NCI-H1436 treated with DMSO at 0.1 percent for 48 hours (cell line): ENCODE results near the gene KRTCAP2.
"Not testable (repeated sequence)": the region's sequence is repeated elsewhere in the genome, so short reads cannot be mapped to it uniquely, and the experiment has no call there.

ENCODE experiments used
- DNase-seq: peaks from one replicate; lab custom pipeline; 2025; lab: John Stamatoyannopoulos, UW

Gene KRTCAP2

DNA sequence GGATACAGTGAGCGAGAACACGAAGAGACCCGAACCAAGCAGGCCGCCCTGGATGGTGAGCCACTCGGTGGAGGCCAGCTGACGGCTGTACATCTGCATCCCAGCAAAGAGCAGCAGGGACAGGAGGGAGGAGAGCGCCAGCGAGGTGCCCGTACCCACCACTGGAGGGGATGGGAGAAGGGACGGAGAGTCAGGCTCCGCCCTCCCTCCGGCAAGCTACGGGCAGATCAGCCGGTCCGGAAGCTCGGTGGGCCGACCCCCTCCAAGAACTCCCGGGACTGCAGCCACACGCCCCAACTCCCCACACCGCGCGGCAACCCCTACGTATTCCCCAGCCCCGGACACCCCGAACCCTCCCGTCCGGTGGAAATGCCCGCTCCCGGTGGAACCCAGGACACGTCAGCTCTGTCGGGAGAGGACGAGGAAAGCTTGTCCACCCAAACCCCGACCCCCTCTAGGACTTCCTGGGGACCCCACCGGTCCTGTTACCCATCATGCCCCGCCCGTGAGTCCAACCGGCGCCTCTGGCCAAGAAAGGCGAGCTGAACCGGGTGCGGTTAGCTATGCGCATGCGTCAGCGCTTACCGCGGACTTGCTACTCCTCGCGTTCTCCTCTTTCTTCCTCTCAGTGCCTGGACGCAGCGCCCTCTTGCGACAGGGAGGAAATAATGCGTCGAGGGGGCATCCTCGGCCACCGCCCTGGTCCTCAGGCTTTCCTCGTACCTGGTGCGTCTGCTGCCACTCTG is at the start of gene KRTCAP2:
KRTCAP2 (minus strand) TSS at position 573 of the 746 bp plus-strand sequence; CDS start at position 493, 80 bp downstream.
- DNase-seq: peak; percentile 77

- DNase-seq: not testable (repeated sequence)
These were observed 47.3 kb upstream of the KRTCAP2 start for GRCh38 chr1:155220211-155220965.

DNA sequence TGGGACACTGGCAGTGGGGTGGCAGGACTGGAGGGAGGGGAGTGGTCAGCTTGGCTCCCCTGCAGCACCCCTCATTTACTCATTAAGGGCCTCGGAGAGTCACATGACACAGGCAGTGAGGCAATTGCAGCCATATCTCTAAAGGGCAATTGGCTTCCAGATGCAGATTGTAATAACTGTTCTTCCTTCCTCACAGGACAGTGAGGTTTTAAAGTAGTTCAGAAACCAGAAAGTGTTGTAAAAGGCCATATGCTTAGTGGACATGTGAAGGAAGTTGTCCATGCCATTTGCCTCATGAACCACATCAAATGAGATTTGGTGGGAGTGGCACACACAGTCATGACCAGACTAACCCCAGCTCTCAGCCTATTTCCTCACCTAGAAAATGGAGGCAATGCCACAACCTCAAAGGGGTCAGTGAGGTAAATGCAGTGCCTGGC is 46.5 kb upstream of the KRTCAP2 start:
- no peak for DNase-seq

GRCh38 chr1:155218854-155219591 is 45.9 kb upstream of the KRTCAP2 start:
- DNase-seq: no peak

DNA sequence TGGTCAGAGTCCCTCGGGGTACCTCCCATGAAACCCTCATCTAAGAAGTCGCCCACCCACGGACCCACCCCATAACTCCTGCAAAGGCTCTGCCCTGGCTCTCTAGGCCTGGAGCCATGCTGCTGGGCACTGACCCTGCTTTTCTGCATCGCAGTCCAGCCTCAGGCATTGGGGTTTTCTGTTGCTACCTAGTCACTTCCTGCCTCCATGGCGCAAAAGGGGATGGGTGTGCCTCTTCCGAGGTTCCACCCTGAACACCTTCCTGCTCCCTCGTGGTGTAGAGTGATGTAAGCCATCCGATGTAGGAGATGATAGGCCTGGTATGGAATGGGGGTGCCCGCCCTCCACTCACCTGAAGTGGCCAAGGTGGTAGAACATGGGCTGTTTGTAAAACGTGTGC is 41.6 kb upstream of the KRTCAP2 start:
- not testable (repeated sequence) for DNase-seq

DNA sequence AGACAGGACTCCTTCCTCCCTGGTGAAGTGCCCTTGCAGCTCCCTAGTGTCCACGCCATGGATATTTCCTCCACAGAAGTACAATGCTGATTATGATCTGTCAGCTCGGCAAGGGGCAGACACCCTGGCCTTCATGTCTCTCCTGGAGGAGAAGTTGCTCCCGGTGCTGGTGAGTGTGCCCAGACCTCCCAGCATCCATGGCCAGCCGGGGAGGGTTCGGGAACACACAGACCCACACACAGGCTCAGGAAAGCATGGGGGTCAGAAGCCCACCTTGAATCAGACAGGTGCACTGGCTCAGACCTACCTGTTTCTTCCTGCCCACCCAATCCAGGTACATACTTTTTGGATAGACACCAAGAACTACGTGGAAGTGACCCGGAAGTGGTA is 38.9 kb upstream of the KRTCAP2 start:
- DNase-seq: not testable (repeated sequence)

DNA sequence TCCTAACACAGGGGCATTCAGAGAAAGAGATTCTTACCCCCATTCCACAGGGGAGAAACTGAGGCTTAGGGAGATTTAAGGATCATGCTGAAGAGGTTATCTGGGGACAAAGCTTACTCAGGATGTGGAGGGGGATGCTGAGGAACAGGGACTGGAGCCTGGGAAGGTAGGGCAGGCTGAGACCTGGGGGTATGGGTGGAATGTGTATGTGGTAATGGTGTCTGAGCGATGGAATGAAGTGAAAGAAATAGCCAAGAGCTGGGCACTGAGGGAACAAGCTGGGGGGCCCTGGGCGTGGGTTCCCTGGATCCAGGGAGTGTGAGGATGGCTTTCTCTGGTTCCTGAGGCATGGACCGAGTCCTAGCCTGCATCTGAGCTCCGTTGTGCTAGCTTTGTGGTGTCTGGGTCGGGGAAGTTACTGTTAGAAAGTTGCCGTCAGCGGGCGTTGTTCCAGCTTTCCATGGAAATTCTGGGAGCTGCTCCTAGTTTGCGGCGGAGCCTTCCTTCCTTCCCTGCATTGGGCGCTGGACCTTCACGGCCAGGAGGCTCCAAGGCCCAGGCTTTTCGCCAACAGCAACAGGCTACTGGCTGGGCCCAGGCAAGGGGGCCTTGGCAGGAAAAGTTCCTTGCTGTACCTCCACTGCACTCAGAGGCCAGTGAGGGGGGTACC is 38.4 kb upstream of the KRTCAP2 start:
- not testable (repeated sequence) for DNase-seq

DNA sequence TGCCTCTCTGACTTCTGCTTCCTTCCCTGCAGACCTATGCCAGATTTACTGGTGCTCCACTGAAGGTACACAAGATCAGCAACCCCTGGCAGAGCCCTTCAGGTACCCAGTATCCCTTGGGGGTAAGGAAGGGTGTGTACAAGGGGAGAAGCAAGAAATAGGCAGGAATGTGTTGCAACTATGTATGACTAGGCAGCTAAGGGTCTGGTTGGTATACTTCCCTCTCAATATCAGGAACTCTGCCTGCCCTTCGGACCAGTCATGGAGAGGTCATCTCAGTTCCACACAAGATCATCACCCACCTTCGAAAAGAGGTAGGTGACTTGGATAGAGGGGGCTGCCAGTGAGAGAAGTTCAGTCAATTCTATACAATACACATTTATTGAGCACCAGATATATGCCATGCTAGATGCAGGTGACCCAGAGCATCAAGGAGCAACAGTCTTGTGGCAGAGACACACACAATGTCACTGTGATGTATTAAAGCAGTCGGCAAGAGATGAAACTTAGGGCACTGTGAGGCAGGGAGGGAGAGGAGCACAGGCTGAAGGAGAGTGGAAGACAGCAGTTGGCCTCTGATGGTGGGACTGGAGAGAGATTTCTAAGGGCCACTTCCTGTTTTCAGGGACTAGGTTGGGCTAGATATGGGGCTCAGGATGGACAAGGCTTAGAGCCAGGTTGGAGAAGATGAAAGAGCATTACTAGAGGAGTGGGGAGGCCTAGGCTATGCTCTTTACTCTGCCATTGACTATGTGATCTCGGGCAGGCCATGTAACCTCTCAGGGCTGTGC is 37.4 kb upstream of the KRTCAP2 start:
- no peak for DNase-seq

DNA sequence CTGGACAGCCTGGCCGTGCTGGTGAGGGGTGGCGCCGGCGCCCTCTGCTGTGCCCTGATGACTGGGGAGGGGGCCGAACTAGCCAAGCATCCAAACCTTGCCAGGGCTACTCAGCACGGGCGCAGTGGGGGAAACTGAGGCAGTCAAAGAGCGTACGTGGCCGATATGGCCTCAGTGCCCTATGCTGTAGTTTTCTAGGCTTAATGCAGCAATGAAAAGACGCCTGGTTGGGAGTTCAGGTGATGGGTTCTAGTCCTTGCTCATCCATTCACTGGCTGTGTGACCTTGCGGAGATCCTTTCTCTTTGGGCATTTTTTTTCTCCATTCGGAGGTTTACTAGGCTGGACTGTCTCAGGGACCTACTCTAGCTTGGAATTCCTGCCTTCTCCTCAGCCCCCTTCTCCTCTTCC is 36.2 kb upstream of the KRTCAP2 start:
- DNase-seq: no peak

DNA sequence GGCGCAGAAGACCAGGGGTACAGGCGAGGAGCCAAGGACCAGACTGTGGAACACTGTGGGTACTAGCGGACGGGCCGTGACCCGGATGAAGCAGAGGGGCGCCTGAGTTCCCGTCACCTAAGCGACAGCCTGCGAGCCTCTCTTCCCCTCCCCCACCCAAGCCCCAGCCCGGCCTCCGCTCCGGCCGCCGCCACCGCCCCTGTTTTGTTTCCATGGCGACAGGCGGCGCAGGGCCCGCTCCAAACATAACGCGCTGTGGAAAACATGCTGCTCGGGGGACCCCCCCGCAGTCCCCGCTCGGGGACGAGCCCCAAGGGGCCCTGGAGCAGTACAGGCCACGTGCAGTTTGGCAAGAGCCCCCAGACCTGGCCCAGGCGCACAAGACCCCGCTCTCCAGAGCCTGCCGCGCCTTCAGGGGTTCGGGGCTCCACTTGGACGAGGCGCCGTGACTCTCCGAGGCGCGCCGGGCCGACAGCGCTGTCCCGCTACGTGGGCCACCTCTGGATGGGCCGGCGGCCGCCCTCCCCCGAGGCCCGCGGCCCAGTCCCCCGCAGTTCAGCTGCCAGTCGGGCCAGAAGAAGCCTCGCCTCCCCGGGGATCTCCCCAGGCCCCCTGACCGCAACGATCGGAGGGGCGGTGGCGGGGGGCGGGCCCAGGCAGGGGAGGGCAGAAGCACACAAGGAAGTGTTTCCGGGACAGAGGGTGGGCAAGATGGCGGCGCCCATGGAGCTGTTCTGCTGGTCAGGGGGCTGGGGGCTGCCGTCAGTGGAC is 35.6 kb upstream of the KRTCAP2 start, which contains the start of gene MTX1:
MTX1 (plus strand) TSS at position 155 of the 771 bp plus-strand sequence; CDS start at position 265, 110 bp downstream.
- DNase-seq: no peak

GRCh38 chr1:155207806-155208540 is 34.9 kb upstream of the KRTCAP2 start, which contains the start of gene THBS3:
Gene THBS3, minus strand, starts transcription at chr1:155207897. Its CDS starts 21 bp downstream, at chr1:155207876.
- no peak for DNase-seq

DNA sequence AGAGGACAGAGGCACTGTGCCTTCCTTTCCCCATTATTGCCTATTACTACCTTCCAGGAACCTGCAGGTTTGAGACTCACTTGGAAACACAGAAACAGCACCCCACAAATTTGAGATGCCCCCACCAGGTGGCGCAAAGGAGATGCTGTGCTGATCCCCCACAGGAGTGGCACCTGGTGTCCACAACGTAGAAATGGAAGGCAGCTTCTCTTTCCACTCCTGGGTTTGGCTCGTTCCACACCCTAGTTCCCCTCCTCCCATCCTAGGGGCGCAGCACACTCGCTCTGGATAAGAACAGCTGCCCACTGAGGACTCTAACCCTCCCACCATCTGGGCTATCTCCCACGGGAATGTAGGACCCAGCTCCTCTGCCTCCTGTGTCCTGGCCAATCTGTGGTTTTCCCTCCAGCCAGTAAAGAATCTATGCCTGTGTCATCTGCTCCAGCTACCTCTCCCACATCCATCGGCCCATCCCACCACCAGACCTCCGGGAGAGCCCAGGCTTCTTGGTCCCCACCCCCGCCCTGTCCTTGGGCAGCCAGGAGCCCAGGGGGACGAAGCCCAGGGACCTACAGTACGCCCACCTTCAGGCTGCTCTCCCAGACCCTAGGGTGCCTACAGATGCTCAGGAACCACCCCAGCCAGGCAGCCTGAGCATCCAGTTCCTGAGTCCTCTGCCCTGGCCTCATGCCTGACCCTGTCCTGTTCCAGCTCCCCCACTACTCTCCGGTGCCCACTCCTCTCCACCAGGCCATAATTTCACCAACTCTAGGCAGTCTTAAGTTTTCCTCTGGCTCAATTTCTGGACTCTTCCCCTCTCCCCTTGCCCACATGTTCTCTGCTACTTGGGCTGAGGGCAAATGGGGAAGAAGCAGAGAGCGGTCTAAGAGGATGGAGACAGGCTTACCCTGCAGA is 34.0 kb upstream of the KRTCAP2 start:
- peak; percentile 45 for DNase-seq

DNA sequence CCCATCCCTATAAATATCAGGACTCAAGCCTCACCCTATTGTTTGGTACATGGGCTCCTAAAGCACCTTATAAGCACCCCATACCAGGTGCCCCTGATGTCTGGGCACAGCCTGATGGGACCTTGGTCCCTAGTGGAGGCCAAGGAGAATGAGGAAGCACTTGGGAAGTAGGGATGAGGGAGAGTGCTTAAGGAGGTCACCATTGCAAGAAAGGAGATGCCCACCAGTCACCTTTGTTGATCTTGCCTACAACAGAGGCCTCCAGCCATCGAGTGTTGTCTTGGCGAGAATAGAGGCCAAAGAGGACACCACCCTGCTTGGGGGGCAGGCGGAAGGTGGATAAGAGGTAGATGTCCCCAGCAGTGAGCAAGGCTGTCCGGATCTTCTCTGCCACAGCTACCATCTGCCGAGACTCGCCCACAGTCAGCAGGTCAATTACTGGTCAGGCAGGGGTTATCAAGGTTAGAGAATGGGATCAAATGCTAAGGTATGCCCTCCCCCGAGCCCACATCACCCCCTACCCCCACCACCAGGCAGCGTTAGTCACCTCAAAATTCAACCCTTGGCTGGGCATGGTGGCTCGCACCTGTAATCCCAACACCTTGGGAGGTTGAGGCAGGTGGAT is 33.0 kb upstream of the KRTCAP2 start:
- DNase-seq: no peak

GRCh38 chr1:155205035-155205434 is 31.9 kb upstream of the KRTCAP2 start:
- DNase-seq: no peak

DNA sequence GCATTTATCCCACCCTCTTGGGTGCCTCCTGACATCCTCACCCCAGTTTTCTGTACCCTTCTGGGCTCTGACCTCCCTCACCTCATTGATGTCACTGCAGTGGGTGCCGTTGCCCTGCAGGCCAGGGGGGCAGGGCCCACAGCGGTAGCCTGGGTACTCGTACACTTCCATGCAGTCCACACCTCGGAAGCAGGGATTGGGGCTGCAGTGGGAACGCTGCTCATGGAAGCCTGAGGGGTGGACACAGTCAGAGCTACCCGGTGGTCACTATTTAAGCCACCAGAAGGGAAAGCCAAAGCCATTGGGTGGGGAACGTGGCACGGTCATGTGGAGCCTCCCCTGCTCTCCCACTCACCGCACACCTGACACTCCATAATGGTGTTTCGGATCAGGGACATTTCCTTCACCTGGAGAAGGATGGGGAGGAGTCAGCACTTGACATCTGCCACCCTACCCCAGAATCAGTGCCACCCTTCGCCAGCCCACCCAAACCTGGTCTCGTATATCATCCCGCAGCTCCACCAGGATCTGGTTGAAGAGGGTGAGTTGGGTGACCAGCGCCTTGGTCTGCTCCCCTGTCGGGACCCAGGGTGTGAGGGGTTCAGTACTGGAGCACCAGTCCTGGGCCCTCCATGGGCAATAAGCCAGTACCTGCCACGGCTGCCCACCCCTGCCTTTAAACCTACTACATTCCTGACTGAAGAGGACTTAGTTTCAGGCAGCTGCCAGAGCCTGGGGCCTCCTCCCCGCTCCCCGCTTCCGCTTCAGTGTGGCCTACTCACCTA is 29.8 kb upstream of the KRTCAP2 start:
- no peak for DNase-seq

- no peak for DNase-seq
These were observed 29.1 kb upstream of the KRTCAP2 start for GRCh38 chr1:155202198-155202597.

- DNase-seq: no peak
These were observed 27.8 kb upstream of the KRTCAP2 start for GRCh38 chr1:155200920-155201319.
